VCaP (cell line): ENCODE data around the gene TMEM9.

Experiments used
- H3K27ac ChIP-seq: fragments of 450-650 bp; 2 replicates; pipeline ENCODE4 v1.5.1; 2017
- CTCF ChIP-seq: fragments of 450-650 bp; conservative IDR thresholded peaks from 2 replicates; pipeline ENCODE4 v1.5.1; 2017; ENCODE audit warnings: mild to moderate bottlenecking, moderate library complexity

The TMEM9 gene

GRCh38 chr1:201189085-201189484 is 34.8 kb upstream of the TMEM9 start:
- no peak for TF ChIP-seq CTCF
- H3K27ac ChIP-seq = no peak overlapping the region

- TF ChIP-seq CTCF = no peak
- no peak overlapping the region for H3K27ac ChIP-seq
Observed at GRCh38 chr1:201186192-201186591, 31.9 kb upstream of the TMEM9 start.

GRCh38 chr1:201185527-201186128 is 31.4 kb upstream of the TMEM9 start:
- no peak for TF ChIP-seq CTCF
- H3K27ac ChIP-seq = no peak overlapping the region

- peak; percentile 25 for TF ChIP-seq CTCF
- no peak overlapping the region for H3K27ac ChIP-seq
Observed at GRCh38 chr1:201185123-201185453, 30.8 kb upstream of the TMEM9 start.

DNA sequence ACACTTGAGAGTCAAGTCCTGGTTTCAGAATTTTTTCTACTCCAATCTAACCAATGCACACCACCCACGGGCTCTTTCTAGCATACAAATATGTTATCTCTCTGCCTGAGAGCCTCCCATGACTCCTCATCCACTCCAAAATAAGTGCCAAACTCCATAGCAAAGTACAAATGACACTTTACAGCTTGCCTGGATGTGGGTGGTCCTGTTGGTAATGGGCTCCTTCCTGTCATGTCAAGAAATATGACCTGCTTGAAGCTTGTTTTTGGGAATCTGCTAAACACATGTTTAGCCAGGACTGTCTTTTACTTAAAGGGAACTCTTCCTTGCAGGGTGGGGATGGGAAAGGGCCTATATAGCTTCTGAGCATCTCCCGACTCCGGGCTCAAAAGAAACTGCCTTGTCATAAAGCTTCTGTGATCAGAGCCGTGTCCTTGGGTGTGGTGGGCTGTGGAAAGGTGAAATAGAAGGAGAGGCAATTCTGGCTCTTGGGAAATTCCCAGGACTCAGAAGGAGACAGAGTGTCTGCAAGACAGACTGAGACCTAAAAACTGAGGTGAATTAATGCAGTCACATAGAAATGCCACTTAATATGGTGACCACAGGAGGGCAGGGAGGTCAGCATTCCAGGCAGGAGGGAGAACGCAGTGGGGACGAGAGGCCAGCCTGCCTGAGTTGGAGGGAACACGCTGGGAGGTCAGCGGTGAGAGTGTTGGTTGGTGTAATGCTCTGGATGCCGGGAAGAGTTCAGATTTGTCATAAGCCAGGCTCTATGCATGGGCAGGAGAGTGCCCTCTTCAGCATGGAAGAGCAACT is 30.2 kb upstream of the TMEM9 start:
- peak; percentile 62; the same call in 1 of the 2 replicates for TF ChIP-seq CTCF
- no peak overlapping the region for H3K27ac ChIP-seq

DNA sequence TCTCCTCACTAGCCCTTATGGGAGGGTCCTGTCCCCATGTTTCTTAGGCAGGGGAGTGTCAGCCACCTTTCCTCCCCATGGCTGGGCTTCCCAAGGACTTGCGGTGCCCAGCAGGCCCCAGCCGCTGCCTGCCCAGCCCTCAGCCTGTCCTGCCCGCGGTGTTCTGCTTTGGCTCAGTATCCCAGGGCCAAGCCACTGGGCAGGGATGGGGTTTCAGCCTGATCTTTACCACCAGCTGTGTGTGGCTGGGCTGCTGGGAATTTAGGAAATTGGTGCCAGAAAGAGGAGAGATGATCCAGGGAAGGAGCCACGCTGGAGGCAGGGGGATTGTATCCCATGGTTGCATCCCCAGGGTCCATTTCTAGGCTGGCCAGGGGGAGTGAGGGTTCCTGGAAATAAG is 29.5 kb upstream of the TMEM9 start:
- no peak overlapping the region for H3K27ac ChIP-seq
- TF ChIP-seq CTCF = no peak

DNA sequence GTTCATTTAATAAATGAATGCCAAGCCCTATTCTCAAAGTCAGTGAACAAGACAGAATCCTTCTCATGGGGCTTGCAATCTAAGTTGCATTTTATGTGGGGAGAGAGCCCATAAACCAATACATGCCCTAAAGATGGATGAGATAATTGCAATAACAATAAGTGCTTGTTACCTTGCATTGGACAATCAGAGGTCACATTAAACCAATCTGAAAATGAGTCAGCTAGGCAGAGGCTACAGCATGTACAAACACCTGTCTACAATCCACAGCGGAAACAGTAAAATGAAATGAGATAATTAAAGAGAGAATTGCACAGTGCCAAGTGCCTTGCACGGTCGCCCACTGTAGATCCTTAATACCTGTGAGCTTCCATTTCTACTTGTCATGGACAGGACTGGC is 28.9 kb upstream of the TMEM9 start:
- TF ChIP-seq CTCF = no peak
- no peak overlapping the region for H3K27ac ChIP-seq
